HCT116 (cell line): Measurements from ENCODE around the gene FAR1.

Experiments
- CTCF ChIP-seq, 3 experiments: fragments of 200-600 bp in 1 of 3; sonication (generic) in 1 of 3; IDR thresholded peaks in 2 of 3; conservative IDR thresholded peaks in 1 of 3; 2 replicates each; pipeline ENCODE4 v1.5.1; 2012 to 2017; ENCODE audit warnings: low read depth in 2 of 3, low read length in 2 of 3, antibody characterized with exemption in 1 of 3, borderline replicate concordance in 1 of 3, control low read depth in 1 of 3, mild to moderate bottlenecking in 1 of 3, mixed read lengths in 1 of 3, mixed run types in 1 of 3, moderate library complexity in 1 of 3; ENCODE audit not compliant: insufficient read depth in 1 of 3
- POLR2A ChIP-seq: IDR thresholded peaks from 2 replicates; pipeline ENCODE4 v1.7.0; 2011; ENCODE audit warnings: borderline replicate concordance; ENCODE audit not compliant: insufficient read depth, insufficient read length; ENCODE audit errors: extremely low read depth
- RAD21 ChIP-seq: IDR thresholded peaks from 2 replicates; pipeline ENCODE4 v1.6.1; 2012; ENCODE audit warnings: low read depth, mild to moderate bottlenecking

GRCh38 chr11:13697710-13698109 is 29.2 kb downstream of the FAR1 start:
- TF ChIP-seq CTCF (IDR thresholded peaks at IDR 0.05 in 2 of 3, conservative IDR thresholded peaks at IDR 0.05 in 1 of 3; ENCODE audit: borderline replicate concordance in 1 of 3, insufficient read depth in 1 of 3, low read depth in 2 of 3, low read length in 2 of 3) (no peak), POLR2A (no peak), RAD21 (no peak)
